Smooth muscle cell (in vitro differentiated cells): ENCODE measurements around the gene GBP5. TPM values are rescaled to one million over a fixed set of nuclear protein-coding genes. Genes with fewer than 3 reads are reported as not detected.

Experiments
- DNase-seq: peaks from one replicate; lab custom pipeline; 2025; ENCODE audit not compliant: unreplicated experiment; lab: John Stamatoyannopoulos, UW
- H2AFZ ChIP-seq: fragments of 200-600 bp; sonication (generic); 2 replicates; pipeline ENCODE4 v1.6.0; 2016; ENCODE audit warnings: antibody characterized with exemption, low read depth, mild to moderate bottlenecking
- H3F3A ChIP-seq: fragments of 200-600 bp; sonication (generic); 2 replicates; pipeline ENCODE4 v1.6.0; 2017; ENCODE audit warnings: antibody characterized with exemption, low read depth
- H3K27ac ChIP-seq: fragments of 200-600 bp; sonication (generic); 2 replicates; pipeline ENCODE4 v1.5.1; 2016; ENCODE audit warnings: low read depth, mild to moderate bottlenecking
- H3K27me3 ChIP-seq: fragments of 200-600 bp; sonication (generic); 2 replicates; pipeline ENCODE4 v1.6.1; 2016; ENCODE audit warnings: low read depth, mild to moderate bottlenecking
- H3K36me3 ChIP-seq: fragments of 200-600 bp; sonication (generic); 2 replicates; pipeline ENCODE4 v1.5.1; 2016; ENCODE audit warnings: low read depth
- H3K4me1 ChIP-seq: fragments of 200-600 bp; sonication (generic); 2 replicates; pipeline ENCODE4 v1.5.1; 2016; ENCODE audit warnings: low read depth
- H3K4me2 ChIP-seq: fragments of 200-600 bp; sonication (generic); 2 replicates; pipeline ENCODE4 v1.6.0; 2016; ENCODE audit warnings: mild to moderate bottlenecking
- H3K4me3 ChIP-seq: fragments of 200-600 bp; sonication (generic); 2 replicates; pipeline ENCODE4 v1.5.1; 2016; ENCODE audit warnings: mild to moderate bottlenecking
- H3K79me2 ChIP-seq: fragments of 200-600 bp; sonication (generic); 2 replicates; pipeline ENCODE4 v1.6.0; 2016; ENCODE audit warnings: low read depth, mild to moderate bottlenecking
- H3K9ac ChIP-seq: fragments of 200-600 bp; sonication (generic); 2 replicates; pipeline ENCODE4 v1.6.0; 2016; ENCODE audit warnings: low read depth
- H3K9me3 ChIP-seq: fragments of 200-600 bp; sonication (generic); replicated peaks from 2 replicates; pipeline ENCODE4 v1.5.1; 2016; ENCODE audit warnings: low read depth
- H4K20me1 ChIP-seq: fragments of 200-600 bp; sonication (generic); 2 replicates; pipeline ENCODE4 v1.6.0; 2016; ENCODE audit warnings: low read depth
- WGBS: methylation state at CpG from one replicate; pipeline ENCODE4 v1.1.7; 2016; ENCODE audit warnings: low lambda C conversion rate; 5-methylcytosine and 5-hydroxymethylcytosine counted together
- polyA plus RNA-seq: library from polyadenylated mRNA; unstranded; fragments of >200 nt; fragmentation: Nextera tagmentation; extraction: Ambion mirVana; gene quantifications from 2 replicates; pipeline ENCODE4 v1.2.1, GENCODE V29; 2016
- total RNA-seq: library from RNA; depleted of rRNA; stranded (reverse); fragments of >200 nt; gene quantifications from 2 replicates; pipeline ENCODE4 v1.2.3, GENCODE V29; 2014
- TF ChIP-seq, protein P1 (sequence below): fragments of 200-600 bp; sonication (generic); IDR thresholded peaks from 2 replicates; pipeline ENCODE4 v1.5.1; 2017; ENCODE audit warnings: borderline replicate concordance, mild to moderate bottlenecking, antibody characterized with exemption; ENCODE audit not compliant: insufficient read depth, poor library complexity, severe bottlenecking

The GBP5 gene
- total and polyA plus RNA-seq, 2 experiments from 2014 or later, result not detected

DNA sequence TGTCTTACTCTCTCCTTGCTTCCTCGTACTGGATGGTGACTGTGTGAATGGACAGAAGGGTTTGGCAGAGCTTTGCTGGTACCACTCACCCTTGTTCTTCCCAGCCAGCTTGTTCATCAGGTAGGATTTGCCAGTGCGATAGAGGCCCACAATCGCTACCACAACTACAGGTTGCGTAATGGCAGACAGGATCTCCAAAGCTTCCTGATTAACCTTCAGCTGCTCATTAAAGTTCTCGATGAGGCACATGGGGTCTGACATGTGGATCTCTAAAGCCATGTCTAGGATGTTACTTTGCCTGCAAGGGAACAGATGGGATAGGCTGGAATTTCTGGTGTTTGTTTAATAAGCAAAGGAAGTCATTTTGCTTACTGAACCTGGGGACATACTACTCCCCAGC lies 3.4 kb downstream of the GBP5 start:
- H3K4me3 ChIP-seq, result no peak overlapping the region
- no peak for DNase-seq
- no peak overlapping the region for H3K9ac ChIP-seq
- WGBS, result 86% methylated on average over 5 of the region's 5 CpGs
- H3K4me2 ChIP-seq, result no peak overlapping the region
- no peaks in the 10 kb centered on the region for H3F3A ChIP-seq
- no peaks in the 10 kb centered on the region for H3K4me1 ChIP-seq
- TF ChIP-seq, protein P1, sequence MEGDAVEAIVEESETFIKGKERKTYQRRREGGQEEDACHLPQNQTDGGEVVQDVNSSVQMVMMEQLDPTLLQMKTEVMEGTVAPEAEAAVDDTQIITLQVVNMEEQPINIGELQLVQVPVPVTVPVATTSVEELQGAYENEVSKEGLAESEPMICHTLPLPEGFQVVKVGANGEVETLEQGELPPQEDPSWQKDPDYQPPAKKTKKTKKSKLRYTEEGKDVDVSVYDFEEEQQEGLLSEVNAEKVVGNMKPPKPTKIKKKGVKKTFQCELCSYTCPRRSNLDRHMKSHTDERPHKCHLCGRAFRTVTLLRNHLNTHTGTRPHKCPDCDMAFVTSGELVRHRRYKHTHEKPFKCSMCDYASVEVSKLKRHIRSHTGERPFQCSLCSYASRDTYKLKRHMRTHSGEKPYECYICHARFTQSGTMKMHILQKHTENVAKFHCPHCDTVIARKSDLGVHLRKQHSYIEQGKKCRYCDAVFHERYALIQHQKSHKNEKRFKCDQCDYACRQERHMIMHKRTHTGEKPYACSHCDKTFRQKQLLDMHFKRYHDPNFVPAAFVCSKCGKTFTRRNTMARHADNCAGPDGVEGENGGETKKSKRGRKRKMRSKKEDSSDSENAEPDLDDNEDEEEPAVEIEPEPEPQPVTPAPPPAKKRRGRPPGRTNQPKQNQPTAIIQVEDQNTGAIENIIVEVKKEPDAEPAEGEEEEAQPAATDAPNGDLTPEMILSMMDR, result no peak
- H3K36me3 ChIP-seq, result no peaks in the 10 kb centered on the region
- no peaks in the 10 kb centered on the region for H4K20me1 ChIP-seq
- no peaks in the 10 kb centered on the region for H3K27me3 ChIP-seq
- peak overlapping the region; percentile 10 for H2AFZ ChIP-seq
- no peaks in the 10 kb centered on the region for H3K79me2 ChIP-seq
- H3K9me3 ChIP-seq, result no peaks in the 10 kb centered on the region
- no peak overlapping the region for H3K27ac ChIP-seq

DNA sequence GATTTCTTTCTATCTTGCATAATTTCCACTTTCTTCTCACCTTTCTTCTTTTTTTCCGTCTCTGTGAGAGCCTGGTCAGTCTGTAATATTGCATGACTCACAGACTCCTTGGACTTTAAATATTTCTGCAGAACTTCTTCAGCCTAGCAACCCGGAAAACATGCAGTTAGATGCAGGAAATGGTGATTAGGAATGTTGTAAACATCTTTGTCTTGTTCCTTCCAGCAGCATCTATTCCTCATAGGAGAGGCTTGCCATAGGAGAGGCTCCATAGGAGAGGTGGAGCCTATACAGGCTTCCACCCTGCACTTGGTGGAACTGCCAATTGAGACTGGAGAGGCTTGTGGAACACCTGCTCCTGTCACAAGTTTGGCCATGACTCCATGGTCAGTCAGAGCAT lies 10.0 kb downstream of the GBP5 start:
- H3K79me2 ChIP-seq, result no peaks in the 10 kb centered on the region
- no peak overlapping the region for H3K4me2 ChIP-seq
- no peak for DNase-seq
- peak overlapping the region; percentile 30 for H3K27ac ChIP-seq
- no peaks in the 10 kb centered on the region for H3K9me3 ChIP-seq
- 0% methylated on average over 2 of the region's 2 CpGs for WGBS
- no peaks in the 10 kb centered on the region for H3K36me3 ChIP-seq
- no peak overlapping the region for H3K4me3 ChIP-seq
- H3K27me3 ChIP-seq, result no peaks in the 10 kb centered on the region
- H4K20me1 ChIP-seq, result no peaks in the 10 kb centered on the region
- TF ChIP-seq, protein P1, result no peak
- peaks cover 10% of the 10 kb centered on the region for H3F3A ChIP-seq
- no peak overlapping the region for H3K9ac ChIP-seq
- no peak overlapping the region for H2AFZ ChIP-seq
- H3K4me1 ChIP-seq, result peaks cover 14% of the 10 kb centered on the region

DNA sequence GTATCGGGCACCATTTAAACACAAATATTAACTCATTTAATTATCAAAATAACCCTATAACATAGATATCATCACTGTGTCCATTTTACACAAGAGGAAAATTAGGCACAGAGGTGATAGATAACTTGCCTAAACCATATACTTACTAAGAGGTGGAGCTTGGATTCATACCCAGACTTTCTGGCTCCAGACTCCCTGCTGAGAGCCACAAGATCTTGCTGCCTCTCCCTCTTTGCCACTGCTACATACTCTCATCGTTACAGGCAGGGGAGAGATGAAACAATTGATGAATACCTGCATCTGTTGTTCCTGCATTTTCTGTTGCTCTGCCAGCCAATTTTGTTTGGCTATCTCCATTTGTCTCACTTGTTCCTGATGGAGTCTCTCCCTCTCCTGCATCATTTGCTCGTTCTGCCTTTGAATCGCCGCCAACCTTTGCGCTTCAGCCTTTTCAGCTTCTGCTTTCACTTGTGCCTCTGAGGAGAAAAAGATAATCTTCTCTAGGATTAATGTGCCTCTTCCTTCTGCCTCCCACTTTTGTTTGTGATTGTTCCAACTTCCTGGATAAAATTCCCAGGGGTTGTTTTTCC lies 10.6 kb downstream of the GBP5 start:
- peaks cover 10% of the 10 kb centered on the region for H3F3A ChIP-seq
- no peaks in the 10 kb centered on the region for H3K79me2 ChIP-seq
- H3K36me3 ChIP-seq, result no peaks in the 10 kb centered on the region
- peak overlapping the region; percentile 11 for H3K9ac ChIP-seq
- TF ChIP-seq, protein P1, result no peak
- H4K20me1 ChIP-seq, result no peaks in the 10 kb centered on the region
- H3K9me3 ChIP-seq, result no peaks in the 10 kb centered on the region
- WGBS, result 79% methylated on average over 6 of the region's 6 CpGs
- H3K27ac ChIP-seq, result peak overlapping the region; percentile 30
- no peak overlapping the region for H2AFZ ChIP-seq
- no peak for DNase-seq
- no peak overlapping the region for H3K4me3 ChIP-seq
- H3K4me2 ChIP-seq, result no peak overlapping the region
- peaks cover 14% of the 10 kb centered on the region for H3K4me1 ChIP-seq
- H3K27me3 ChIP-seq, result no peaks in the 10 kb centered on the region
